ENCODE data around the gene TPX2.

TPX2 gene

DNA sequence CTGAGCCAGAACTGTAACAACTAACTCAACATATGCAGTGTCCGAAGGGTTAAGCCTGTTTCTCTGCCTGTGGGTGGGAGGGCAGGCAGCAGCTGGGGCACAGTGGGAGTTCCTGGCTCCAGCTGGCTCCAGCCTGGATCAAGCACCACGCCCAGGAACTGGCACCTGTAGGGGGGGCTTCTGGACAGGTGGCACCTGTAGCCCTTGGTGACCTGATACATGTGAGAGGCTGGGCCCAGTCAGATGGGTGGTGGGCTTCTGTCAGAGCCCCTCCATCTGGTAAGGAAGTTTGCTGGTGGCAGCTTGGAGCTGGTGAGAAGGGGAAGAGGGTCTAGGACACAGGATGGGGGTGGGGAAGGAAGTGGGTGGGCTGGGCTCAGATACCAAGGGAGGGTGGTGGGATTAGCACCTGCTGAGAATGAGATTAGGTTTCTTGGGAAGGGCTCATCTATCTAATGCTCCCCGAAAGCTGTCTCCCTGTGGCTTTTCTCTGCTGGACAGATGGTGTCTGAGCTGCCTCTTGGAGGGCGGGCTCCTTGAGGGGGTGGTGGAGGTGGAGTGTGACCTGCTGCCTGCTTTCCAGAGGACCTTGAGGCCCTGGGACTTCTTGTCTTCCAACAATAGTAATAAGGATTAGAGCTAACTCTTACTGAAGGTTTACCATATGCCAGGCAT is 45.0 kb upstream of the TPX2 start:
- Histone ChIP-seq H3K18ac (ENCODE audit: low read length) (no peak overlapping the region), H3K36me3 (ENCODE audit: control insufficient read depth, insufficient read depth, low read length) (no peaks in the 10 kb centered on the region), H3K27ac (ENCODE audit: low read depth, low read length) (peak overlapping the region; percentile 52), H2BK5ac (ENCODE audit: low read length) (peak overlapping the region; percentile 65), H3K56ac (ENCODE audit: low read length) (peak overlapping the region; percentile 47), H2BK15ac (replicated peaks; ENCODE audit: low read depth) (no peak overlapping the region), H3K79me2 (ENCODE audit: control insufficient read depth, insufficient read depth, low read length) (no peaks in the 10 kb centered on the region), H4K5ac (ENCODE audit: low read length) (no peak overlapping the region), H3K4me2 (ENCODE audit: low read length) (no peak overlapping the region), H3K27me3 (ENCODE audit: insufficient read depth, low read length, poor library complexity) (no peaks in the 10 kb centered on the region), H3K9ac (ENCODE audit: low read length) (no peak overlapping the region), H3K4me1 (ENCODE audit: control insufficient read depth, low read depth, low read length) (peaks cover 12% of the 10 kb centered on the region), H4K8ac (ENCODE audit: low read depth, low read length) (no peak overlapping the region), H3K4me3 (ENCODE audit: low read length) (no peak overlapping the region), H3K79me1 (ENCODE audit: low read length) (peaks cover 6% of the 10 kb centered on the region), H3K23ac (ENCODE audit: low read length) (no peak overlapping the region), H2AK5ac (ENCODE audit: low read length) (no peak overlapping the region), H3K4ac (ENCODE audit: low read depth, low read length) (no peak overlapping the region), H2BK120ac (ENCODE audit: low read depth, low read length) (no peak overlapping the region)
- DNase-seq: peak; percentile 62
- WGBS (ENCODE audit: extremely low coverage, insufficient coverage, low lambda C conversion rate): no CpG with 5 or more reads among the region's 4 CpGs

DNA sequence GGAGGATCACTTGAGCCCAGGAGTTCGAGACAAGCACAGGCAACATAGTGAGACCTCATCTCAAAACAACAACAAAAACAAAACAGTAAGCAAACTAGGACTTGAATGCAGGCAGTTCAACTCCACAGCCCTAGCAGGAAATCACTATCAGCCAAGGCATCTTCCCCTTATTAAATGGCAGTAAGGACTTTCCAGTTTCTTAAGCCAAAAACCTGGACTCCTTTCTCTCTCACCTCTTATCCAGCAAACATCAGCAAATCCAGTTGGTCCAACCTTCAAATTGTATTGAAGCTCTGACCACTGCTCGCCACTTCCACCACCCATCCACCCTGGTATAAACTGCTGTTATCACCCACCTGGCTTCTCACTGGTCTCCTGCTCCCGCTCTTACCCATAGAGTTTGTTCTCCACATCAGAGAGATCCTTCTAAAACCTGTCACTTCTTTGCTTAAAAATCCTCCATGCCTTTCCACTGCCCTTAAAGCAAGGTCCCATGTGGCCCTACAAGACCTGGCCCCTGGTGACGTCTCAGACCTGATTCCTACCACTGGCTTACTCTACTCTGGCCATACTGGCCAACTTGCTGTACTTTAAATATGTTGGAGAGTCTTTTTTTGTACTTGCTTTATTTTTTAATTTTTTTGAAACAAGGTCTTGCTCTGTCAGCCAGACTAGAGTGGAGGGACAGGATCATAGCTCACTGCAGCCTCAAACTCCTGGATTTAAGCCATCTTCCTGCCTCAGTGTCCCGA is 44.1 kb upstream of the TPX2 start:
- Histone ChIP-seq H3K27ac (ENCODE audit: low read depth, low read length) (peak overlapping the region; percentile 23), H3K4ac (ENCODE audit: low read depth, low read length) (peak overlapping the region; percentile 20), H2AK5ac (ENCODE audit: low read length) (peak overlapping the region; percentile 76), H3K4me3 (ENCODE audit: low read length) (no peak overlapping the region), H4K5ac (ENCODE audit: low read length) (no peak overlapping the region), H3K56ac (ENCODE audit: low read length) (peak overlapping the region; percentile 54), H3K79me2 (ENCODE audit: control insufficient read depth, insufficient read depth, low read length) (no peaks in the 10 kb centered on the region), H2BK120ac (ENCODE audit: low read depth, low read length) (peak overlapping the region; percentile 32), H3K27me3 (ENCODE audit: insufficient read depth, low read length, poor library complexity) (no peaks in the 10 kb centered on the region), H3K18ac (ENCODE audit: low read length) (peak overlapping the region; percentile 24), H3K36me3 (ENCODE audit: control insufficient read depth, insufficient read depth, low read length) (no peaks in the 10 kb centered on the region), H3K79me1 (ENCODE audit: low read length) (peaks cover 6% of the 10 kb centered on the region), H2BK15ac (replicated peaks; ENCODE audit: low read depth) (no peak overlapping the region), H4K8ac (ENCODE audit: low read depth, low read length) (no peak overlapping the region), H3K4me1 (ENCODE audit: control insufficient read depth, low read depth, low read length) (peaks cover 12% of the 10 kb centered on the region), H3K23ac (ENCODE audit: low read length) (no peak overlapping the region), H3K4me2 (ENCODE audit: low read length) (no peak overlapping the region), H3K9ac (ENCODE audit: low read length) (no peak overlapping the region), H2BK5ac (ENCODE audit: low read length) (peak overlapping the region; percentile 65)
- no peak for DNase-seq
- WGBS (ENCODE audit: extremely low coverage, insufficient coverage, low lambda C conversion rate): no CpG with 5 or more reads among the region's 5 CpGs

DNA sequence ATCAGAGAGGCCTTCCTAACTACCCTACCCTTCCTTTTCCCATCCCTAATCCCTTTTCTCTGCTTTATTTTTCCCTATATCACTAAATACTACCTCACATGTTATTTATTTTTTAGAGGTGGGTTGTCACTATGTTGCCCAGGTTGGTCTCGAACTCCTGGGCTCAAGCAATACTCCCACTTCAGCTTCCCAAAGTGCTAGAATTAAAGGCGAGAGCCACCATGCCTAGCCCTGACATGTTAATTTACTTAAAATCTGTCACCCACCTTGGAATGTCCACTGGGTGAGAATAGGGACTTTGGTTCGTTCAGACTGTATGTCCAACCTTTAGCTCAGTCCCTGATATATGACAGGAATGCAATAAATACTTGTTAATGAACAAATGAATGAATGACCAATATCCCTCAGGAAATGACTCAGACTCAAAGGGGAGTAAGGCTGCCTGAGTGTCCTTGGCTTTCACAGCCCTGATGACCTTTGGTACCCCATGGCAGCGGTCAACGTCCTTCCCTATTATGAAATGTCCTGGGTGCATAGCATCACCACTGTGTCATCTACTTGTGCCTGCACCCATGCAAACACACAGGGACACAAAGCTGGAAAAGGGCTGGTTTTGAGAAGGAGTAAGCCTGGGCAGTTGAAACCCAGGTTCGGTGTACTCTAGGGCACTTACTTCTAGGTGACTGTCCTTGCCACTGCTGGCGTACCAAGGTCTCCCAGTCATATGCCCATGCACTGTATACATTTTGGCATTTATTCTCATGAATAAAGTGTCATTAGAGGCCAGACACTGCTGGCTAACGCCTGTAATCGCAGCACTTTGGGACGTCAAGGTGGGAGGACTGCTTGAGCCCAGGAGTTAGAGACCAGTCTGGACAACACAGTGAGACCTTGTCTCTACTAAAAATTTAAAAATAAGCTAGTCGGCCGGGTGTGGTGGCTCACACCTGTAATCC is 43.0 kb upstream of the TPX2 start:
- Histone ChIP-seq H3K4me2 (ENCODE audit: low read length) (no peak overlapping the region), H2BK5ac (ENCODE audit: low read length) (no peak overlapping the region), H4K8ac (ENCODE audit: low read depth, low read length) (no peak overlapping the region), H2BK15ac (replicated peaks; ENCODE audit: low read depth) (no peak overlapping the region), H3K23ac (ENCODE audit: low read length) (no peak overlapping the region), H3K36me3 (ENCODE audit: control insufficient read depth, insufficient read depth, low read length) (no peaks in the 10 kb centered on the region), H2AK5ac (ENCODE audit: low read length) (no peak overlapping the region), H3K56ac (ENCODE audit: low read length) (peak overlapping the region; percentile 53), H3K18ac (ENCODE audit: low read length) (peak overlapping the region; percentile 24), H2BK120ac (ENCODE audit: low read depth, low read length) (no peak overlapping the region), H3K79me1 (ENCODE audit: low read length) (peaks cover 6% of the 10 kb centered on the region), H3K9ac (ENCODE audit: low read length) (no peak overlapping the region), H3K27ac (ENCODE audit: low read depth, low read length) (no peak overlapping the region), H3K79me2 (ENCODE audit: control insufficient read depth, insufficient read depth, low read length) (no peaks in the 10 kb centered on the region), H3K4me3 (ENCODE audit: low read length) (no peak overlapping the region), H3K27me3 (ENCODE audit: insufficient read depth, low read length, poor library complexity) (no peaks in the 10 kb centered on the region), H4K5ac (ENCODE audit: low read length) (no peak overlapping the region), H3K4ac (ENCODE audit: low read depth, low read length) (no peak overlapping the region), H3K4me1 (ENCODE audit: control insufficient read depth, low read depth, low read length) (peaks cover 12% of the 10 kb centered on the region)
- no peak for DNase-seq
- WGBS (ENCODE audit: extremely low coverage, insufficient coverage, low lambda C conversion rate): no CpG with 5 or more reads among the region's 12 CpGs

DNA sequence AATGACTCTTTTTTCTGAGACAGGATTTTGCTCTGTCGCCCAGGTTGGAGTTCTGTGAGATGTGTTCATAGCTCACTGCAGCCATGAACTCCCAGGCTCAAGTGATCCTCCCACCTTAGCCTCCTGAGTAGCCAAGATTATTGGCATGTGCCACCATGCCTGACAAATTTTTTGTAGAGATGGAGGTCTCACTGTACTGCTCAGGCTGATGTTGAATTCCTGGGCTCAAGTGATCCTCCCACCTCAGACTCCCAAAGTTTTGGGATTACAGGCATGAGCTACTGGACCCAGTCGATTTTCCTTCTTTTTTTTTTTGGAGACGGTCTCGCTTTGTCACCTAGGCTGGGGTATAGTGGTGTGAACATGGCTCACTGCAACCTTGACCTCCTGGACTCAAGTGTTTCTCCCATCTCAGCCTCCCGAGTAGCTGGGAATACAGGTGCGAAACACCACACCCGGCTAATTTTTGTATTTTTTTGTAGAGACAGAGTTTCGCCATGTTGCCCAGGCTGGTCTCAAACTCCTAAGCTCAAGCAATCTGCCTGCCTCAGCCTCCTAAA is 40.8 kb upstream of the TPX2 start:
- H3K56ac ChIP-seq (ENCODE audit: low read length): no peak overlapping the region
- H3K4ac ChIP-seq (ENCODE audit: low read depth, low read length): no peak overlapping the region
- H3K79me1 ChIP-seq (ENCODE audit: low read length): peaks cover 7% of the 10 kb centered on the region
- no peak overlapping the region for H4K8ac ChIP-seq (ENCODE audit: low read depth, low read length)
- no peak overlapping the region for H3K27ac ChIP-seq (ENCODE audit: low read depth, low read length)
- no peak overlapping the region for H2BK5ac ChIP-seq (ENCODE audit: low read length)
- no peak overlapping the region for H3K9ac ChIP-seq (ENCODE audit: low read length)
- H3K27me3 ChIP-seq (ENCODE audit: insufficient read depth, low read length, poor library complexity): no peaks in the 10 kb centered on the region
- H2AK5ac ChIP-seq (ENCODE audit: low read length): no peak overlapping the region
- H4K5ac ChIP-seq (ENCODE audit: low read length): no peak overlapping the region
- WGBS (ENCODE audit: extremely low coverage, insufficient coverage, low lambda C conversion rate): no CpG with 5 or more reads among the region's 8 CpGs
- H3K79me2 ChIP-seq (ENCODE audit: control insufficient read depth, insufficient read depth, low read length): no peaks in the 10 kb centered on the region
- H3K36me3 ChIP-seq (ENCODE audit: control insufficient read depth, insufficient read depth, low read length): no peaks in the 10 kb centered on the region
- H3K23ac ChIP-seq (ENCODE audit: low read length): no peak overlapping the region
- H2BK120ac ChIP-seq (ENCODE audit: low read depth, low read length): no peak overlapping the region
- H3K4me1 ChIP-seq (ENCODE audit: control insufficient read depth, low read depth, low read length): peaks cover 9% of the 10 kb centered on the region
- no peak for DNase-seq
- no peak overlapping the region for H3K18ac ChIP-seq (ENCODE audit: low read length)
- no peak overlapping the region for H3K4me2 ChIP-seq (ENCODE audit: low read length)
- H3K4me3 ChIP-seq (ENCODE audit: low read length): no peak overlapping the region
- no peak overlapping the region for H2BK15ac ChIP-seq (replicated peaks; ENCODE audit: low read depth)

DNA sequence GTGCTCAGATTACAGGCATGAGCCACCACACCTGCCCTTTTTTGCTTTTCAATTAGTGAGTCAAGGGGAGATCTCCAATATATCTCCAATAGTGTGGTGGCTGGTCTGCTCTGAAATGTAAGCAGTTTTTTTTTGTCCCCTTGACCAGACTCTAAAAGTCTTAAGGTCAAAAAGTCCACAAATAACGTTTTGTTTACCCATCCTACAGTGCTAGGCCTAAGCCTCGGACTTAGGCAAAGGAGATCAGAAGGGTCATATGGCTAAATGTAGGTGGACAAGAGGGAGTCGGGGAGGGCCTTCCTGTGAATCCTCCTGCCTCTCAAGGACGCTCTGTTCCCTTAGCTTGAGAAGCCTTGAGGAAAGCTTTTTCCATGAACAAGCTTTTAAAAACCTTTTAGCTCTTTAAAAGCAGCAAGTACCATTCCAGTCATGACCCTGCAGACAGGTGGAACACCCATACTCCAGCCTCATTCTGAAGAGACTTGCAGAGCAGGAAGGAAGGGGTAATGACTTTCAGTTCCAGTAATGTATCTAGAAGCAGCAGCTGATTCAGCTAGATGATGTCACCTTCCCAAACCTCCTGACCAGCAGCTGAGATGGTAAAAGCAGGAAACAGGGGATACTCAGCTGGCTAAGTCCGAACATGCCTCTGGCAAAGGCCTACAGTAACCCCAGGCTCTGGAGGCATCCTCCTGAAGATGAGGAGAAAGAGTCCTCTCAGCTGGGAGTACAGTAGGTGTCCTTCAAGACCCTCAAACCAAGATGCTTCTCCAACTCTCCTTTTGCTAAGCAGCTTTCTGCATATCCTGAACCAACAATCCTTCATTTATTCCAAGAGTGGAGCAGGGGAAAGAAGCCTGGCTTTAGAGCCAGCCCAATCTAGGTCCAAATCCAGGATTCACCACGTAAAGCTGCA is 40.0 kb upstream of the TPX2 start:
- no peak overlapping the region for H3K23ac ChIP-seq (ENCODE audit: low read length)
- no peak overlapping the region for H3K56ac ChIP-seq (ENCODE audit: low read length)
- no peaks in the 10 kb centered on the region for H3K36me3 ChIP-seq (ENCODE audit: control insufficient read depth, insufficient read depth, low read length)
- H2BK15ac ChIP-seq (replicated peaks; ENCODE audit: low read depth): no peak overlapping the region
- H4K5ac ChIP-seq (ENCODE audit: low read length): no peak overlapping the region
- H3K4ac ChIP-seq (ENCODE audit: low read depth, low read length): no peak overlapping the region
- no CpG with 5 or more reads among the region's 6 CpGs for WGBS (ENCODE audit: extremely low coverage, insufficient coverage, low lambda C conversion rate)
- H4K8ac ChIP-seq (ENCODE audit: low read depth, low read length): no peak overlapping the region
- no peak overlapping the region for H2AK5ac ChIP-seq (ENCODE audit: low read length)
- H3K27ac ChIP-seq (ENCODE audit: low read depth, low read length): peak overlapping the region; percentile 20
- H3K4me2 ChIP-seq (ENCODE audit: low read length): no peak overlapping the region
- no peak overlapping the region for H3K9ac ChIP-seq (ENCODE audit: low read length)
- no peak overlapping the region for H3K18ac ChIP-seq (ENCODE audit: low read length)
- H3K79me2 ChIP-seq (ENCODE audit: control insufficient read depth, insufficient read depth, low read length): no peaks in the 10 kb centered on the region
- no peak overlapping the region for H3K4me3 ChIP-seq (ENCODE audit: low read length)
- H2BK5ac ChIP-seq (ENCODE audit: low read length): no peak overlapping the region
- peak; percentile 86 for DNase-seq
- H3K79me1 ChIP-seq (ENCODE audit: low read length): peaks cover 7% of the 10 kb centered on the region
- peaks cover 9% of the 10 kb centered on the region for H3K4me1 ChIP-seq (ENCODE audit: control insufficient read depth, low read depth, low read length)
- H3K27me3 ChIP-seq (ENCODE audit: insufficient read depth, low read length, poor library complexity): no peaks in the 10 kb centered on the region
- no peak overlapping the region for H2BK120ac ChIP-seq (ENCODE audit: low read depth, low read length)

Data from mesendoderm (in vitro differentiated cells).